ENCODE data around the gene PDLIM4. TPM values are rescaled to one million over a fixed set of nuclear protein-coding genes. Genes with fewer than 3 reads are reported as not detected.

The PDLIM4 gene
- total RNA-seq, 1 donor from 2014 or later: 56.6 TPM

DNA sequence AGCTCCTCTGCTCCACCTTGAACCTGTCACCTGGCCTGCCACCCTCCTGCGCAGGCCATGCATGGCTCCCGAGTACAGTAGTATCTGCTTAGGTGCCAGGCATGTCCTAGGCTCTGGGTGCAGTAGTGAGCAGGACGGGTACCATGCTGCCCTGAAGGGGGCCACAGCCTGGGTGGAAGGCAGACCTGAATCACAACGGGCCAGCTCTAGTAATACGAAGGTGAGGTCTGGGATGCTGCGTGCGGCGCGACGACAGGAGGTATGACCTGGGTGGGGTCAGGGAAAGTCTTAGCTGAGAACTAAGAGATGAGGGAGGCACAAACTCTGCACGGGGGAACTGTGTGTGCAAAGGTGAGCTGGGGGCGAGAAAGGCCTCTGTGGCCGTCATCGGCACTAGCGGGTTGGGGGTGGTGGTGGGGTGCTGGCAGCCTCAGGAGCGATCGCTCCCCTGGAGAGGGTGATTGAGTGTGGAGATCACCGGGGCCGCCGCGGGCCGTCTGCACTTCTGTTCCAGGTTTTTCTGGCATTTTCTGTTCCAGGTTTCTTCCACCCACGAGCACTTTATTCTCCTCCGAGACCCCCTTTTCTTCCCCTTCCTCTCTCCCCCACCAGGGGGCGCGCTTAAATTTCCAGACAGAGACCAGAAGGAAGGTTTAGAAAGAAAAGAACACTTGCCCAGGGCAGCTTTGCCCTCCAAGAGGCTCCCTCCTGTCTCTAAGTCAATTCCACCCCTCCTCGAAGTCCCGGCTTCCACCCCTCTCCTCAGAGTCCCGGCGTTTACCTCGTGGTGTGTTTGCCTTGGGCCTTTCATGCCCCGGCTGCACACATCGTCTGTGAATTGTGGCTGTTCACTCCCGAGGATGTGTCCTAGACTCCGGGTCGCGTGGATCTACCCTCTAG, 15.1 kb downstream of the PDLIM4 start:
- Histone ChIP-seq H3K4me1 (ENCODE audit: insufficient read depth, low read length) (peaks cover 24% of the 10 kb centered on the region), H3K79me2 (ENCODE audit: insufficient read depth, low read length) (peaks cover 32% of the 10 kb centered on the region), H3K27ac (ENCODE audit: low read depth, low read length) (no peak overlapping the region), H3K4me3 (ENCODE audit: insufficient read depth, low read depth, low read length) (no peak overlapping the region), H3K9ac (ENCODE audit: low read length) (no peak overlapping the region), H3K4me2 (ENCODE audit: low read length) (no peak overlapping the region), H4K20me1 (ENCODE audit: insufficient read depth, low read length) (peaks cover 68% of the 10 kb centered on the region), H3K36me3 (ENCODE audit: insufficient read depth, low read length) (peaks cover 21% of the 10 kb centered on the region), H3K27me3 (ENCODE audit: insufficient read depth, low read length) (no peaks in the 10 kb centered on the region), H2AFZ (ENCODE audit: low read depth, low read length) (no peak overlapping the region), H3K9me3 (ENCODE audit: insufficient read depth, low read depth, low read length) (no peaks in the 10 kb centered on the region)
- FAIRE-seq: no peak
- peak overlapping the region; percentile 26 for H3K27ac Mint-ChIP-seq (ENCODE audit: unreplicated experiment)
- no peak overlapping the region for H3K4me3 Mint-ChIP-seq (ENCODE audit: unreplicated experiment)
- peaks cover 16% of the 10 kb centered on the region for H3K4me1 Mint-ChIP-seq (ENCODE audit: low read depth, unreplicated experiment)
- peaks cover 29% of the 10 kb centered on the region for H3K36me3 Mint-ChIP-seq (ENCODE audit: low read depth, unreplicated experiment)
- H3K27me3 Mint-ChIP-seq (ENCODE audit: low read depth, unreplicated experiment): no peaks in the 10 kb centered on the region
- DNase-seq (ENCODE audit: low read depth): no peak
- H3K9me3 Mint-ChIP-seq (ENCODE audit: unreplicated experiment): no peaks in the 10 kb centered on the region
- TF ChIP-seq, protein P1, sequence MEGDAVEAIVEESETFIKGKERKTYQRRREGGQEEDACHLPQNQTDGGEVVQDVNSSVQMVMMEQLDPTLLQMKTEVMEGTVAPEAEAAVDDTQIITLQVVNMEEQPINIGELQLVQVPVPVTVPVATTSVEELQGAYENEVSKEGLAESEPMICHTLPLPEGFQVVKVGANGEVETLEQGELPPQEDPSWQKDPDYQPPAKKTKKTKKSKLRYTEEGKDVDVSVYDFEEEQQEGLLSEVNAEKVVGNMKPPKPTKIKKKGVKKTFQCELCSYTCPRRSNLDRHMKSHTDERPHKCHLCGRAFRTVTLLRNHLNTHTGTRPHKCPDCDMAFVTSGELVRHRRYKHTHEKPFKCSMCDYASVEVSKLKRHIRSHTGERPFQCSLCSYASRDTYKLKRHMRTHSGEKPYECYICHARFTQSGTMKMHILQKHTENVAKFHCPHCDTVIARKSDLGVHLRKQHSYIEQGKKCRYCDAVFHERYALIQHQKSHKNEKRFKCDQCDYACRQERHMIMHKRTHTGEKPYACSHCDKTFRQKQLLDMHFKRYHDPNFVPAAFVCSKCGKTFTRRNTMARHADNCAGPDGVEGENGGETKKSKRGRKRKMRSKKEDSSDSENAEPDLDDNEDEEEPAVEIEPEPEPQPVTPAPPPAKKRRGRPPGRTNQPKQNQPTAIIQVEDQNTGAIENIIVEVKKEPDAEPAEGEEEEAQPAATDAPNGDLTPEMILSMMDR (IDR thresholded peaks at IDR 0.05; ENCODE audit: insufficient read depth, low read depth, low read length): peak; percentile 80
- no peak for TF ChIP-seq EZH2 (IDR thresholded peaks at IDR 0.05; ENCODE audit: insufficient read depth, low read length)

DNA sequence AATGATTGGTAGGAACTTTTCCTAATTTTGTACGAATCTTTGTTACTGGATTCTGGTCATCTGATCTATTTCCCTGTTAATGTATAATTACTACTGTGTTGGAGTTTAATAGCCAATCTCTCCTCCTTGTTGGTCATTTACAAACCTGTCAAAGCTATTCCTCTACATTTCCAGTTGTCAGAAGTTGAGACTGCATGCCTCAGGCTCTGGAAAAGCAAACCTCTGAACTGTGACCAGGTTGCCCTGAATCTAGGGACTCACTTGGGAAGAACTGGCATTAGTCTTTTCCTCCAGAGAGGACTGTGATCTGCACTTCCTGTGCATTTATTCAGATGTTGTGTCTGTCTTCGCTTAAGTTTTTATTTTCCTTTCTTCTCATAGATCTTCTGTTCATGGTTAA, 16.1 kb downstream of the PDLIM4 start:
- H4K20me1 ChIP-seq (ENCODE audit: insufficient read depth, low read length): peaks cover 58% of the 10 kb centered on the region
- FAIRE-seq: no peak
- peaks cover 13% of the 10 kb centered on the region for H3K4me1 ChIP-seq (ENCODE audit: insufficient read depth, low read length)
- Mint-ChIP-seq H3K36me3 (ENCODE audit: low read depth, unreplicated experiment) (peaks cover 28% of the 10 kb centered on the region), H3K4me3 (ENCODE audit: unreplicated experiment) (no peak overlapping the region), H3K9me3 (ENCODE audit: unreplicated experiment) (no peaks in the 10 kb centered on the region), H3K4me1 (ENCODE audit: low read depth, unreplicated experiment) (peaks cover 20% of the 10 kb centered on the region), H3K27me3 (ENCODE audit: low read depth, unreplicated experiment) (no peaks in the 10 kb centered on the region), H3K27ac (ENCODE audit: unreplicated experiment) (no peak overlapping the region)
- H3K27me3 ChIP-seq (ENCODE audit: insufficient read depth, low read length): no peaks in the 10 kb centered on the region
- peaks cover 20% of the 10 kb centered on the region for H3K36me3 ChIP-seq (ENCODE audit: insufficient read depth, low read length)
- no peak for DNase-seq (ENCODE audit: low read depth)
- H3K4me2 ChIP-seq (ENCODE audit: low read length): no peak overlapping the region
- H3K9me3 ChIP-seq (ENCODE audit: insufficient read depth, low read depth, low read length): no peaks in the 10 kb centered on the region
- TF ChIP-seq EZH2 (IDR thresholded peaks at IDR 0.05; ENCODE audit: insufficient read depth, low read length): no peak
- TF ChIP-seq, protein P1 (IDR thresholded peaks at IDR 0.05; ENCODE audit: insufficient read depth, low read depth, low read length): no peak
- no peak overlapping the region for H3K4me3 ChIP-seq (ENCODE audit: insufficient read depth, low read depth, low read length)
- H3K27ac ChIP-seq (ENCODE audit: low read depth, low read length): no peak overlapping the region
- H3K9ac ChIP-seq (ENCODE audit: low read length): no peak overlapping the region
- peaks cover 21% of the 10 kb centered on the region for H3K79me2 ChIP-seq (ENCODE audit: insufficient read depth, low read length)
- no peak overlapping the region for H2AFZ ChIP-seq (ENCODE audit: low read depth, low read length)

Measured in astrocyte (in vitro differentiated cells and primary cell).